NCI-H748 treated with DMSO at 0.1 percent for 48 hours (cell line): ENCODE data around the gene SIX6.
"Not testable (repeated sequence)": the region's sequence is repeated elsewhere in the genome, so short reads cannot be mapped to it uniquely, and the experiment has no call there.

ENCODE experiments used
- DNase-seq: peaks from one replicate; lab custom pipeline; 2025; lab: John Stamatoyannopoulos, UW

SIX6 gene

GRCh38 chr14:60508707-60509437 lies at the start of gene SIX6:
TSS of gene SIX6 (plus strand) at chr14:60509146. CDS start at chr14:60509399, 253 bp downstream.
- peak; percentile 55 for DNase-seq

- DNase-seq, result not testable (repeated sequence)
These were observed 28.7 kb upstream of the SIX6 start for GRCh38 chr14:60480248-60480647.

- peak; percentile 9 for DNase-seq
These were observed 26.2 kb upstream of the SIX6 start for GRCh38 chr14:60482743-60483142.

- DNase-seq, result no peak
These were observed 23.8 kb upstream of the SIX6 start for GRCh38 chr14:60485057-60485597.

GRCh38 chr14:60485598-60486251 lies 23.2 kb upstream of the SIX6 start, which contains the start of gene C14orf39:
TSS of gene C14orf39 (minus strand) at chr14:60486063. CDS start at chr14:60485078, 985 bp downstream.
- no peak for DNase-seq

- DNase-seq, result no peak
These were observed 21.7 kb upstream of the SIX6 start for GRCh38 chr14:60487211-60487610.

- DNase-seq, result peak; percentile 6
These were observed 20.8 kb upstream of the SIX6 start for GRCh38 chr14:60488175-60488574.

GRCh38 chr14:60490270-60490669 lies 18.7 kb upstream of the SIX6 start:
- no peak for DNase-seq

- no peak for DNase-seq
These were observed 13.0 kb upstream of the SIX6 start for GRCh38 chr14:60495946-60496345.

- DNase-seq, result no peak
These were observed 6.4 kb upstream of the SIX6 start for GRCh38 chr14:60502541-60502940.

- DNase-seq, result no peak
These were observed 3.5 kb upstream of the SIX6 start for GRCh38 chr14:60505448-60505847.

GRCh38 chr14:60506010-60506409 lies 2.9 kb upstream of the SIX6 start:
- no peak for DNase-seq

- no peak for DNase-seq
These were observed 2.4 kb upstream of the SIX6 start for GRCh38 chr14:60506462-60506984.

- no peak for DNase-seq
These were observed 1.7 kb upstream of the SIX6 start for GRCh38 chr14:60506985-60507829.

GRCh38 chr14:60508363-60508706 lies 611 bp upstream of the SIX6 start:
- DNase-seq, result no peak

- no peak for DNase-seq
These were observed 700 bp downstream of the SIX6 start for GRCh38 chr14:60509438-60510253.

- DNase-seq, result no peak
These were observed 1.5 kb downstream of the SIX6 start for GRCh38 chr14:60510254-60510950.

GRCh38 chr14:60510951-60511599 lies 2.1 kb downstream of the SIX6 start:
- no peak for DNase-seq

- peak; percentile 18 for DNase-seq
These were observed 3.2 kb downstream of the SIX6 start for GRCh38 chr14:60512126-60512525.

- DNase-seq, result no peak
These were observed 4.1 kb downstream of the SIX6 start for GRCh38 chr14:60512973-60513571.
